Activated CD4-positive, alpha-beta memory T cell treated with anti-CD3 and anti-CD28 coated beads for 36 hours (primary cell): ENCODE results near the gene LMNB1. TPM values are rescaled to one million over a fixed set of nuclear protein-coding genes. Genes with fewer than 3 reads are reported as not detected.

Source experiments
- CTCF ChIA-PET: fragments of 350-600 bp; sonication (Branson Sonifier 250); formaldehyde crosslinking; loops from one replicate; lab custom pipeline; 2021; ENCODE audit warnings: antibody characterized with exemption, inconsistent platforms; lab: Charles Lee
- POLR2A ChIA-PET: fragments of 350-600 bp; sonication (Branson Sonifier 250); formaldehyde crosslinking; loops from one replicate; lab custom pipeline; 2021; ENCODE audit warnings: antibody characterized with exemption; lab: Charles Lee
- DNase-seq: peaks from one replicate; pipeline ENCODE4 v3.0.0-alpha.2; 2020
- H3K27ac Mint-ChIP-seq: one replicate; pipeline ENCODE4 v1.8.0; 2021; ENCODE audit warnings: mixed read lengths
- H3K27me3 Mint-ChIP-seq: one replicate; pipeline ENCODE4 v1.8.0; 2021; ENCODE audit warnings: mixed read lengths
- H3K36me3 Mint-ChIP-seq: one replicate; pipeline ENCODE4 v1.8.0; 2021; ENCODE audit warnings: mixed read lengths
- H3K4me1 Mint-ChIP-seq: one replicate; pipeline ENCODE4 v1.8.0; 2021; ENCODE audit warnings: low read depth, mixed read lengths
- H3K4me3 Mint-ChIP-seq: one replicate; pipeline ENCODE4 v1.8.0; 2021; ENCODE audit warnings: mild to moderate bottlenecking, mixed read lengths
- H3K9me3 Mint-ChIP-seq: one replicate; pipeline ENCODE4 v1.8.0; 2021; ENCODE audit warnings: mixed read lengths
- intact Hi-C: fragments of 100-400 bp; cut with micrococcal nuclease; formaldehyde crosslinking; loops from one replicate; pipeline ENCODE4 v1.15.1; 2023
- total RNA-seq, 2 experiments: library from RNA; stranded (reverse); gene quantifications; one replicate each; pipeline ENCODE4 v1.2.3, GENCODE V29; 2021

LMNB1 gene
- total RNA-seq, 2 experiments from 2014 or later: 212 to 215 TPM

GRCh38 chr5:126877602-126878001, 100.7 kb downstream of the LMNB1 start:
- no peaks in the 10 kb centered on the region for H3K9me3 Mint-ChIP-seq
- CTCF ChIA-PET: no interaction called here
- H3K36me3 Mint-ChIP-seq: no peaks in the 10 kb centered on the region

GRCh38 chr5:126878085-126878484, 101.1 kb downstream of the LMNB1 start:
- intact Hi-C loops: no loop called here
- POLR2A ChIA-PET: no interaction called here
- Mint-ChIP-seq H3K9me3 (no peaks in the 10 kb centered on the region), H3K4me1 (no peaks in the 10 kb centered on the region), H3K36me3 (no peaks in the 10 kb centered on the region), H3K27me3 (no peaks in the 10 kb centered on the region), H3K4me3 (no peak overlapping the region), H3K27ac (no peak overlapping the region)
- no peak for DNase-seq
- CTCF ChIA-PET: no interaction called here

More at GRCh38 chr5:126877602-126878001, 100.7 kb downstream of the LMNB1 start:
- Mint-ChIP-seq H3K27ac (no peak overlapping the region), H3K27me3 (no peaks in the 10 kb centered on the region), H3K4me1 (no peaks in the 10 kb centered on the region), H3K4me3 (no peak overlapping the region)
- intact Hi-C loops: no loop called here
- POLR2A ChIA-PET: no interaction called here
- DNase-seq: no peak

- H3K4me1 Mint-ChIP-seq: no peaks in the 10 kb centered on the region
- ChIA-PET CTCF (no interaction called here), POLR2A (interaction anchor here (0.6 kb wide), 1 partner anchor 62 kb away, joined by 3 read pairs; no protein-coding TSS in a partner anchor)
- no peaks in the 10 kb centered on the region for H3K36me3 Mint-ChIP-seq
- intact Hi-C loops: no loop called here
- H3K4me3 Mint-ChIP-seq: no peak overlapping the region
- no peak overlapping the region for H3K27ac Mint-ChIP-seq
- no peaks in the 10 kb centered on the region for H3K27me3 Mint-ChIP-seq
- no peak for DNase-seq
- H3K9me3 Mint-ChIP-seq: no peaks in the 10 kb centered on the region
These were observed 101.7 kb downstream of the LMNB1 start for GRCh38 chr5:126878634-126879033.

GRCh38 chr5:126881821-126882600, 105.1 kb downstream of the LMNB1 start:
- no peaks in the 10 kb centered on the region for H3K36me3 Mint-ChIP-seq
- CTCF ChIA-PET: interaction anchor here (1.0 kb wide), 1 partner anchor 281 kb away, joined by 3 read pairs; the partner anchor contains the start of gene PHAX

GRCh38 chr5:126883564-126884245, 106.8 kb downstream of the LMNB1 start:
- CTCF ChIA-PET: no interaction called here
- Mint-ChIP-seq H3K36me3 (no peaks in the 10 kb centered on the region), H3K27ac (no peak overlapping the region), H3K4me3 (no peak overlapping the region), H3K9me3 (no peaks in the 10 kb centered on the region), H3K4me1 (no peaks in the 10 kb centered on the region), H3K27me3 (no peaks in the 10 kb centered on the region)
- POLR2A ChIA-PET: no interaction called here
- intact Hi-C loops: no loop called here
- no peak for DNase-seq

More at GRCh38 chr5:126881821-126882600, 105.1 kb downstream of the LMNB1 start:
- H3K9me3 Mint-ChIP-seq: no peaks in the 10 kb centered on the region
- POLR2A ChIA-PET: no interaction called here
- no peak overlapping the region for H3K27ac Mint-ChIP-seq
- H3K4me1 Mint-ChIP-seq: no peaks in the 10 kb centered on the region
- no peaks in the 10 kb centered on the region for H3K27me3 Mint-ChIP-seq
- no peak for DNase-seq
- intact Hi-C loops: no loop called here
- no peak overlapping the region for H3K4me3 Mint-ChIP-seq

- ChIA-PET CTCF (no interaction called here), POLR2A (no interaction called here)
- Mint-ChIP-seq H3K27me3 (no peaks in the 10 kb centered on the region), H3K4me3 (no peak overlapping the region), H3K4me1 (no peaks in the 10 kb centered on the region), H3K27ac (no peak overlapping the region), H3K36me3 (no peaks in the 10 kb centered on the region), H3K9me3 (no peaks in the 10 kb centered on the region)
- DNase-seq: no peak
- intact Hi-C loops: no loop called here
These were observed 107.4 kb downstream of the LMNB1 start for GRCh38 chr5:126884269-126884819.

Other genes with a start within 250 kb of the LMNB1 start
- gene ALDH7A1, start 181.9 kb upstream of the LMNB1 start, total RNA-seq: 1 to 10 TPM; 5.3 to 5.7 TPM
- 10 to 100 TPM; 40.7 to 43.2 TPM for gene PHAX, start 176.2 kb upstream of the LMNB1 start, total RNA-seq